CMK (cell line): Measurements from ENCODE around the gene ARAF.

Experiments used
- DNase-seq: peaks from one replicate; pipeline ENCODE4 v3.0.0-alpha.2; 2010; ENCODE audit warnings: low read depth

Gene ARAF

GRCh38 chrX:47564438-47565085 is 3.6 kb downstream of the ARAF start:
- no peak for DNase-seq

DNA sequence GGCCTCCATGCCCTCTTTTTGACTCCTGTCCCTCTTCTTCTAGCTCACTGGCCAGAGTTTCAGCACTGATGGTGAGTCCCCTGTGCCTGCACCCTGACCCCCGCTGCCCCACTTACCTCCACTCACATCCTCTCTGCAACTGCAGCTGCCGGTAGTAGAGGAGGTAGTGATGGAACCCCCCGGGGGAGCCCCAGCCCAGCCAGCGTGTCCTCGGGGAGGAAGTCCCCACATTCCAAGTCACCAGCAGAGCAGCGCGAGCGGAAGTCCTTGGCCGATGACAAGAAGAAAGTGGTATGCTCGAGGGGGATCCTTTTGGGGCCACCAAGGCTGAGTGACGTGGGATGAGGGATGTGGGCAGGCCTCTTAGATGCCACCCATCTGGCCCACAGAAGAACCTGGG is 5.8 kb downstream of the ARAF start:
- DNase-seq: no peak

DNA sequence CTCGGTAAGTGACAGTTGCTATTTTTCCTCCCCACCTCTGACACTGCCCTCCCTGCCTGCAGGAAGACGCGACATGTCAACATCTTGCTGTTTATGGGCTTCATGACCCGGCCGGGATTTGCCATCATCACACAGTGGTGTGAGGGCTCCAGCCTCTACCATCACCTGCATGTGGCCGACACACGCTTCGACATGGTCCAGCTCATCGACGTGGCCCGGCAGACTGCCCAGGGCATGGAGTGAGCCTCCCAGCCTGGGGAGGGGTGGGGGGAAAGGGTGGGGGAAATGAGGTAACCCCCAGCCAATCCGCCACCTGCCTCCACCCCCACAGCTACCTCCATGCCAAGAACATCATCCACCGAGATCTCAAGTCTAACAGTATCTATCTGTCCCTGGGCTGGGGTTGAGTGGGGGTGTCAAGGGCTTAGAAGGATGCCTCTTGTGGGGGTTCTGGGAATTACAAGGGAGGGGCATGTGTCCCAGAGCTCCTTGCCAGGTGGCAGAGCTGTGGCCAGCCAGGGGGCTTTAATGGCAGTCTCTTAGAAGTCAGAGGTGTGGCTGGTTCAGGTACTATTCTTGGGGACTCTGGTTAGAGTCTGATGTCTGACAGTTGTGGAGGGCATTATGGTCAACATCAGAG is 7.8 kb downstream of the ARAF start:
- no peak for DNase-seq

DNA sequence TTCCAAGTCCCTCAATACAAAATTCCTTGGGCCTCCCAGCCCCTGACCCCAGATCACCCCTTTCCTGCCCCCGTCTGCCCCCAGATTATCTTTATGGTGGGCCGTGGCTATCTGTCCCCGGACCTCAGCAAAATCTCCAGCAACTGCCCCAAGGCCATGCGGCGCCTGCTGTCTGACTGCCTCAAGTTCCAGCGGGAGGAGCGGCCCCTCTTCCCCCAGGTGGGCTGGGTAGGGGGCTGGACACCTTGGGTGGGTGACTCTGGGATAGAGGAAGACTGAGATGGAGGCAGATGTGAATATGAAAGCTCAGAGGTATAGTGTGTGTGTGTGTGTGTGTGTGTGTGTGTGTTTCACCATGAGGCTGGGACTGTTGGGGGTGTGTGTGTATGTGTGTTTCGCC is 9.8 kb downstream of the ARAF start:
- no peak for DNase-seq

DNA sequence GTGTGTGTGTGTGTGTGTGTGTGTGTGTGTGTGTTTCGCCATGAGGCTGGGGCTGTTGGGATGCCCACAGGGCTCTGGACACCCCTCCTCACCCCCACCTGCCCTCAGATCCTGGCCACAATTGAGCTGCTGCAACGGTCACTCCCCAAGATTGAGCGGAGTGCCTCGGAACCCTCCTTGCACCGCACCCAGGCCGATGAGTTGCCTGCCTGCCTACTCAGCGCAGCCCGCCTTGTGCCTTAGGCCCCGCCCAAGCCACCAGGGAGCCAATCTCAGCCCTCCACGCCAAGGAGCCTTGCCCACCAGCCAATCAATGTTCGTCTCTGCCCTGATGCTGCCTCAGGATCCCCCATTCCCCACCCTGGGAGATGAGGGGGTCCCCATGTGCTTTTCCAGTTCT is 10.2 kb downstream of the ARAF start:
- DNase-seq: no peak

DNA sequence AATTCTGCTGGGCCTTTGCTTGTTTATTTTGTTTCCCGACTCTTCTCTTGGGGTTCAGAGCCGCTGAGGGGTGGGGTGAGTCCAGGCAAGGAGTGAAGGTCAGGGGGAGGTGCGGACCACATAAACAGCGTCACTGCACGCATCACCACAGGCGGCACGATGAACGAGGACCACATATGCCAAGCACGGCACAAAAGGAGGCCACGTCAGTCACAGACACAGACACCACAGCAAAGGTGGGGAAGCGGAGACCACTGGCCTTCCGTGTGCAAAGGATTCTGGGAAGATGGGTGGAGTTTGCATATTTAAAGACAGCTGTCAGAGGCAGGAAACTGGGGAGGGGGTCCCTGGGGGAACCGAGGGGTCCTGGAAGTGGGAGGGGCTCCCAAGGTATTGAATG is 10.9 kb downstream of the ARAF start:
- no peak for DNase-seq

- no peak for DNase-seq
Measured at GRCh38 chrX:47572773-47573340, 11.9 kb downstream of the ARAF start.

- no peak for DNase-seq
Measured at GRCh38 chrX:47573341-47574075, 12.5 kb downstream of the ARAF start.

GRCh38 chrX:47574076-47574546 is 13.1 kb downstream of the ARAF start:
- DNase-seq: no peak

DNA sequence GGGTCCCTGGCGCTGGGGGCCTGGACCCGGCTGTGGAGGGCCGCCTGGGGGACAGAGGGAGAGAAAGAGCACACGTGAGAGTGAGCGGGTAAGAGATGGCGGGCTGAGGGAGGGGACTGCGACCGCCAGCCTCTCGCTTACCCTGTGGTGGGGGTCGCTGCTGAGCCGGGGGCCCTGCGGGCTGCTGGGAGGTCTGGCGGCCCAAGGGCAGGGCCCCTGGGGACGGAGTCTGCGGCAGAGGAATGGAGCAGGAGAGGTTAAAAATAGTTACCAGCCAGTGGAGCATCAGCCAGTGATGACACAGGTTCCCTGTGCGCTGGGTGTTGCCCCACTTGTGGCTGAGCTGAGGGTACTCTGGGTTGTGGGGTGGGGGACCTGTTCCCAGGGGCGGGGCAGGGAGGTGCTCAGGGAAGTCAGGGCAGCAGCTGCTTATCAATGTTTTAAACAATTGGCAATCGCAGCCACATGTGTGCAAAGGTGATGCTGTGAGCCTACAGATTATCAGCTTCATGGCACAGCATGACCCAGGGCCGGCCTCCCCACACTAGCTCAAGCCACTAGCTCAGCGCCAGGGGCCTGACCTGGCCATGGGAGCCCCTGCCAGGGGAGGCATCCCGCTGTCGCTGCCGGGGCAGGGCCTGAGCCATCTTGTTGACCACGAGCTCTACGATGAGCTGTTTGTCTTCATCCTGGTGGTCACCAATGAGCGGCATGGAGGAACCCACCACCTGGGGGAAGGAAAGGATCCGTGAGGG is 13.7 kb downstream of the ARAF start:
- no peak for DNase-seq

DNA sequence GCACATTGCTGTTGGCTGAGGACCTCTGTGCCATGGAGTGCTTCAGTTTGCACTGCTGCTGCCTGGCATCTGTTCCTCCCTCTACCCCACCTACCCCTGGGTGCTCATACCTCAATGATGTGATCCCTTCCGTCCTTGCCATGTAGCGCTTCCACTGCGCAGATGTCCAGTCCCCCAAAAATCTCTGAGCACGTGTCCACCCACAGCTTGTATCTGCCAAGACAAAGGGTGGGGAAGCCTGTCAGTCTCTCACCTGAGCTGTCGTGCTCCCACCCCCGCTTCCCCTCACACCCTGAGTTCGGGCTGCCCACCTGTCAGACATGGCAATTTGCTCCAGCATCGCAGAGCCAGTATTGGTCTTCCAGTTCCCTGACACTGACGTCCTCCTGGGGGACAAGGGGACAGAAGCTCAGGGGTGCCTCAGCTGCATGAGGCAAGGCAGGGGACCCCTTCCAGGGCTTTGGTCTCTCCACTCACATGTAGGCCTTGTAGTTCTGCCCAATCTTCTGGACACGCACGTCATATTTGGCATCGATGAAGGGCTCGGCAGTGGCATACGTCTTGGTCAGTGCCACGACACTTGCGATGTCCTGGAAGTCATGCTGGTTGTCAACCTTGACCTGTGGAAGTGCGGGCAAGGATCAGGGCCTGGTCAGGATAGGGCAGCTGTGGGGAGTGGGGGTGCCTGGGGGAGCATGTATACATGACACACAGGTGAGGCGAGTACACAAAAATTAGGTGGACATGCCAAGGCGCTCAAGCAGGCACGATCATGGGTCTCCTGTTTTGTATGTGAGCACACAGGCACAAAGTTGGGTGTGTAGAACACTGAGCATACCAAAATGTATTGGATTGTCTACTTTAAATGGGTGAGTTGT is 15.3 kb downstream of the ARAF start:
- no peak for DNase-seq

DNA sequence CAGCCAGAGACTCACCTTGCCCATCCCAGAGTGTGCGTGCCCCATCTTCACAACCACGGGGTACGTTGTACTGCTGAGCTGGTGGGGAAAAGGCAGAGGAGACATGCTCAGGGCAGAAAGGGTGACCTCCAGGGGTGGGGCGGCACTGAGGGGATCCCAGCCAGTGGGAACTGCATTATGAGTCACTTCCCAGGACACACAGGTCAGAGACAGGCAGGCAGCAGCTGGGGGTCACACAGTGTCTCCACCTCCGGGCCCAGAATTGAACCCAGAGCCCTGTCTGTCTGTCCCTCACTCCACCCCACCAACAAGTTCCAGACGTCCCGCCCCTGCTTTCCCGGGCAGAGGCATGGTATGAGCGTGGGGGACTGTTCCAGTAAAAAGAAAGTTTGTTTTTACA is 16.4 kb downstream of the ARAF start:
- DNase-seq: no peak

- DNase-seq: no peak
Measured at GRCh38 chrX:47577901-47578300, 16.9 kb downstream of the ARAF start.

DNA sequence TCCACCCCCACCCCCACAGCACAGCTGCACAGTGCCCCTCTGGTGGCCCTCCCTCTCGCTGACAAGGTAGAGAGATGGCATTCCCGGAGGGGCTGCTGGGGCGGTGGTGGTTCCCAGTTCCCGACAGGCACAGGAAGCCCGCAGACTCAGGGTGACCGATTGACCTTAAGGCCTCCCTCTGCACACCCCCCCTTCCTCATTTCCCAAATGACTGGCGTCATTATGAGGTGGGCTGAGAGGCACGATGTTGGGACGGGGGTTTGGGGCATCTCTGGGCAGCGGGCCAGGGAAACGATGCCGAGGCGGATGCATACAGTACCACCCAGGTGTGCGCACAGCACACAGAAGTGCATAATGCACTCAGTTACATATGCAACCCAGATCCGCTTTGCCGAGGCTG is 17.7 kb downstream of the ARAF start:
- no peak for DNase-seq

DNA sequence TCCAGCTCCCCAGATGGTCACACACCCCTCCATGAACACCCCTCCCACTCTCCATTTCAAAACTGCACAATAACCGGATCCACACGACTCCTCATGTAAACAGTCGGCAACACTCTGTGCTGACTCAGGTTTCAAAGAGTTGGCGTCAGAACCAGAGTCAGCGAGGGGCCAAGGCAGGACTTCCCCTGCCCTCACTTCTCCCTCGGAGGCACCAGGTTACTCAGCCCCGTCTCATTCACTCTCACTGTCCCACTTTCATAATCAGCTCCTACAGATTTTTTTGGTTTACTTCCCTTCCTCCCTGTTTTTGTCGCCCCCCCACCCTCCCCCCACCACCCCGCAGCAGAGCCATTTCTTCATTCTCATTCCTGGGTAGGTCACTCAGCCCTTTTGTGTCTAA is 18.5 kb downstream of the ARAF start:
- no peak for DNase-seq

GRCh38 chrX:47581731-47582647 is 21.0 kb downstream of the ARAF start, which contains the start of gene TIMP1:
TIMP1 (plus strand) TSS chrX:47582436; CDS start chrX:47583416, 980 bp downstream.
- peak; percentile 78 for DNase-seq

GRCh38 chrX:47583240-47583861 is 22.3 kb downstream of the ARAF start:
- DNase-seq: no peak

GRCh38 chrX:47584714-47585113 is 23.7 kb downstream of the ARAF start:
- no peak for DNase-seq

GRCh38 chrX:47585273-47585672 is 24.3 kb downstream of the ARAF start:
- no peak for DNase-seq
